GM18519 (cell line): Measurements from ENCODE around the gene NUCKS1.

Experiments used
- ATAC-seq: cut with Tn5 transposase; IDR thresholded peaks from one replicate; pipeline ENCODE4 v1.9.1; 2021; ENCODE audit warnings: mild to moderate bottlenecking, moderate library complexity; ENCODE audit not compliant: unreplicated experiment, low FRiP score

The NUCKS1 gene

GRCh38 chr1:205750138-205751035, at the start of gene NUCKS1:
TSS of gene NUCKS1 (minus strand) at chr1:205750182. CDS start at chr1:205749973, 209 bp downstream.
- peak; percentile 63 for ATAC-seq

- no peak for ATAC-seq
These were observed 48.6 kb upstream of the NUCKS1 start for GRCh38 chr1:205798577-205798976.

- no peak for ATAC-seq
These were observed 47.2 kb upstream of the NUCKS1 start for GRCh38 chr1:205797168-205797567.

GRCh38 chr1:205794011-205794730, 44.2 kb upstream of the NUCKS1 start:
- no peak for ATAC-seq

- no peak for ATAC-seq
These were observed 43.1 kb upstream of the NUCKS1 start for GRCh38 chr1:205792961-205793673.

- no peak for ATAC-seq
These were observed 42.5 kb upstream of the NUCKS1 start for GRCh38 chr1:205792481-205792881.

- ATAC-seq, result no peak
These were observed 41.7 kb upstream of the NUCKS1 start for GRCh38 chr1:205791568-205792180.

- no peak for ATAC-seq
These were observed 37.4 kb upstream of the NUCKS1 start for GRCh38 chr1:205787287-205787916.

- ATAC-seq, result no peak
These were observed 36.6 kb upstream of the NUCKS1 start for GRCh38 chr1:205786601-205787000.

- no peak for ATAC-seq
These were observed 35.5 kb upstream of the NUCKS1 start for GRCh38 chr1:205785446-205785845.

GRCh38 chr1:205783904-205784303, 33.9 kb upstream of the NUCKS1 start:
- no peak for ATAC-seq

GRCh38 chr1:205783433-205783795, 33.4 kb upstream of the NUCKS1 start:
- ATAC-seq, result no peak

- no peak for ATAC-seq
These were observed 32.8 kb upstream of the NUCKS1 start for GRCh38 chr1:205782627-205783432.

GRCh38 chr1:205780335-205780734, 30.4 kb upstream of the NUCKS1 start:
- ATAC-seq, result no peak

GRCh38 chr1:205777994-205778393, 28.0 kb upstream of the NUCKS1 start:
- no peak for ATAC-seq

GRCh38 chr1:205775717-205776056, 25.7 kb upstream of the NUCKS1 start:
- ATAC-seq, result no peak

GRCh38 chr1:205775015-205775716, 25.2 kb upstream of the NUCKS1 start, which contains the start of gene RAB29:
TSS of gene RAB29 (minus strand) at chr1:205775482. CDS start at chr1:205774956, 526 bp downstream.
- peak; percentile 57 for ATAC-seq

GRCh38 chr1:205774198-205775014, 24.4 kb upstream of the NUCKS1 start:
- ATAC-seq, result no peak
